HG03280 (cell line): Measurements from ENCODE around the gene RALGAPA1.
"Not testable (repeated sequence)": the region's sequence is repeated elsewhere in the genome, so short reads cannot be mapped to it uniquely, and the experiment has no call there.

ENCODE experiments used
- ATAC-seq: cut with Tn5 transposase; IDR thresholded peaks from one replicate; pipeline ENCODE4 v1.9.1; 2021; ENCODE audit warnings: mild to moderate bottlenecking, moderate library complexity; ENCODE audit not compliant: unreplicated experiment

The RALGAPA1 gene

DNA sequence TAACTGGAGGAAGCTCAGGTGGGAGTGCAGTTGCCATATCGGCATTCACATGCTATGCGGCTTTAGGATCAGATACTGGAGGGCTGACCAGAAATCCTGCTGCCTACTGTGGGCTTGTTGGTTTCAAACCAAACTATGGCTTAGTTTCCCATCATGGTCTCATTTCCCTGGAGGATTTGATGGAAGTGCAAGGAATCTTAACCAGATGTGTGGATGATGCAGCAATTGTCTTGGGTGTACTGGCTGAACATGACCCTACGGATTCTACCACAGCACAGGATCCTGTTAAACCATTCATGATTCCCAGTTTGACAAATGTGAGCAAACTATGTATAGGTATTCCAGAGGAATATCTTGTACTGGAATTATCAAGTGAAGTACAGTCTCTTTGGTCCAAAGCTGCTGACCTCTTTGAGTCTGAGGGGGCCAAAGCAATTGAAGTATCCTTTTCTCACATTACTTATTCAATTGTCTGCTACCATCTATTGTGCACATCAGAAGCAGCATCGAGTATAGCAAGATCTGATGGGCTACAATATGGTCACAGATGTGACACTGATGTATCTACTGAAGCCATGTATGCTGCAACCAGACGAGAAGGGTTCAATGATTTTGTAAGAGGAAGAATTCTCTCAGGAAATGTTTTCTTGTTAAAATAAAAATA is 42.9 kb downstream of the RALGAPA1 start:
- ATAC-seq: no peak

DNA sequence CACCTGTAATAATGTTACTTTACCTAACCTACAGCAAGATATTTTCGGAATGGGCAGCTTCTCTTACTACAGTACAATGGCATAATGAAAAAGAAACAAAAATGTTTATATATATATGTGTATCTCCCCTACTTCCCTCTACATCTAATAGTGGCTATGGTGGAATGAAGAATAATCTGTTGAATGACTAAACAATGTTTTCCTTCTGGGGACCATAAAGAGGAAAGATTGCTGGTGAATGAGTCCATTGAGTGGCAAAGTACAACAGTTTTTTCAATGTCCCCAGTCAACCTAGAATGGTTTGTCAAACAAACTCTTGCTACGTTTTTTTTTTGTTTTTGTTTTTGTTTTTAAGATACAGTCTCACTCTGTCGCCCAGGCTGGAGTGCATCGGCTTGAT is 47.2 kb downstream of the RALGAPA1 start:
- ATAC-seq: no peak

DNA sequence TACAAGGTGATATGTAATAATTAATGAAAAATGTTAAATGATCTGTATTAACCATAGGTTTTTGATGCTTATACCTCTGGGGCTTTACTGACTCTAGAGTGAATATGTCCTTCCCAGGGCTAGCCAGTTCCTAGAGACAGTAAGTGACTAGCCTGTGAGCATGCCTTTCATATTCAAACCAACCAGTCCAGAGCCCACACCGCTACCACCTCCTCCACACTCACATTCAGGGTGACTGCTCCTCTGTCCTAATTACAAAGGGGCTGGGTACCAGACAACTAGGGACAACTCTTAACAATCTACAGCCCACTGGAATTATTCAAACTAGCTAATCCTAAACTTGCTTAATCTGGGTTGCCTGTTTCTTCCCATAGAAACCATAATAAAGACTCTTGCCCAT is 49.0 kb downstream of the RALGAPA1 start:
- ATAC-seq: no peak

DNA sequence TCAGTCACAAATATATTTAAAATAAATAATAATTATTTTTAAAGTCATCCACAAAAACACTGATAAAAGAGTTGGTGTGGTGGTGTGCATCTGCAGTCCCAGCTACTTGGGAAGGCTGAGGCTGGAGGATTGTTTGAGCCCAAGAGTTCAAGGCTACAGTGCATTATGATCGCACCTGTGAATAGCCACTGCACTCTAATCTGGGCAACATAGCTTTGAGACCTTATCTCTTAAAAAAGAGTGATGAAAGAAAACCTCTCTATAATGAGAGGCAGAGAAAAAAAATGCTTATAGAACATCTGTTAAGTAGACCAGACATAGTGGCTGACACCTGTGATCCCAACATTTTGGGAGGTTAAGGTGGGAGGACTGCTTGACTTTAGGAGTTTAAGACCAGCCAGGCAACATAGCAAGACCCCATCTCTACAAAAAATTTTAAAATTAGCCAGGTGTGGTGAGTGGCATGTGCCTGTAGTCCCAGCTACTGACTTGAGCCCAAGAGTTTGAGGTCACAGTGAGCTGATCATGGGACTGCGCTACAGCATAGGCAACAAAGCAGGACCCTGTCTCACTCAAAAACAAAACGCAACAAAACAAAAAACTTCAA is 50.5 kb downstream of the RALGAPA1 start:
- no peak for ATAC-seq

DNA sequence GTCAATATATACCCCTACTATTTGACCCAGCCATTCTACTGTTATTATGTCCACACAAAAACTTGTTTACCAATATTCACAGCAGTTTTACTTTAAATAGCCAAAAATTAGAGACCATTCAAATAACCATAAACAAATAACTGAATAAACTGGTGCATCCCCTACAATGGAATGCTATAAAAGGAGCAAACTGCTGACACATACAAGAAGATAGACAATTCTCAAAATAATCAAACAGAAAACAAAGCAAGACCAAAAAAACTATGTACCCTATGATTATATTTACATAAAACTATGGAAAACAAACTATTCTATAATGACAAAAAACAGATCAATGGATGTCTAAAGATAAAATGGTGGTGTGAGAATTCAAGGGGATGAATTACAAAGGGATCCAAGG is 54.4 kb downstream of the RALGAPA1 start:
- ATAC-seq: no peak

DNA sequence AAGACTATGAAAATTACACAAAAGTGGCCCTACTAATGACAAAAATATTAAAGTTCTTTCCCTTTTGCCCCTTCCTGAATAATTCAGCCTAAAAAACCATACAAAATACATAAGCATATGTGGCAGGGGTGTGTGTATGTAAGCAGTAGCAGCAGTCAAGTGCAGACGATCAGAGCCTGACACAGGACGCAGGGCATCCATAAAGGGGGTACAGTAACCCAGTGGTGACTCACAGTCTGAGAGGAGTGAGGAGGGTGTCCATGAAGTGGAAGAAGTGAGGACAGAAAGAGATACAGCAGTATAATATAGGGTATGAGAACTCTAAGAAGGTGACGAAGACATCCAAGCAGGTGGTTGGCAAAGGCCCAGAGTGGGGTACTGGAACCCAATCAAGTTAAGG is 56.7 kb downstream of the RALGAPA1 start:
- ATAC-seq: no peak

DNA sequence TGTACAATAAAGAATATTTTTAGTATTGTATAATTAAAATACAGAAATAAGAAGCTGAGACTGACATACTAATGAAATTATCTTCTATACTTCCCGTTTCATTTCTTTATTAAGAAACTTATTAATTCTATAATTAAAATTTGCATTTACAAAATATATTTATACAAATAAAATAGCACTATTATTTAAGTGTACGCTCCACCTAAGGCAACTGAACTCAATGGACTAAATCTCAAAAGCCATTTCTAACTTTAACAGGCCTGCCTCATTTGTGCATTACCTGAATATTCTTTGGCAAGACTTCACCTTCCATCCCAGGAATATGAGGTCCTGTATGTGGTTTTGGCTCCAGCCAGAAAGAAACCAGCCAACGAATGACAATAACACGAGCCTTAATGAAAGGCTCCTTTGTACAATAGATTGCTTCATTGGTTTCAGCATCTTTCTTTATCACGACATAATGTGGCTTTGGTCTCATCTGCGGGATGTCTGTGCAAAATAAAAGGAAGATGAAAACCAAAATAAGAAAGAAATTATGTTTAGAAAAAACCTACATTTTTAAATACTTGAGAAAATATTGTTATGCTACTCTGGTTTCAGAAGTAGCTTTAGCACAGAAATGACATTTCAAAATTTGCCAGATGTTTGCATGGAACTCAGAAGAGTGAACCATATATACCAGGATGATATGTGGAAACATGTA is 58.7 kb downstream of the RALGAPA1 start:
- no peak for ATAC-seq

DNA sequence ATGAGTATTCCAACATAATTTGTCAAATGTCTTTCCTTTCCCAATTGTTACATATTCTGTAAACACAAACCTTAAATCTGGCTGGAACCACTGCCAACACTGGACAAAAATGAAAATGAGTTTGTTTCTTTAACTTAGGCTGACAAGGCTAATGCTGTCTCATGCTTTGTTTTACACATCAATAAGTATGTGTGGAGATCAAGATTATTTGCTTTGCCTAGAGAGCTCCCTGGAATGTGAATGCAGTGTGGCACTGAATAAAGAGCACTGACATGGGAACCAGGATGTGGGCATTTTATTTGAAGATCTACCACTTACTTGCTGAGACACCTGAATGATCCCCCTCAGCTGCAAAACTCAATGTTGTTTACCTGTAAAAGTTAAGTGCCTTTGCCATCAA is 61.7 kb downstream of the RALGAPA1 start:
- ATAC-seq: no peak

DNA sequence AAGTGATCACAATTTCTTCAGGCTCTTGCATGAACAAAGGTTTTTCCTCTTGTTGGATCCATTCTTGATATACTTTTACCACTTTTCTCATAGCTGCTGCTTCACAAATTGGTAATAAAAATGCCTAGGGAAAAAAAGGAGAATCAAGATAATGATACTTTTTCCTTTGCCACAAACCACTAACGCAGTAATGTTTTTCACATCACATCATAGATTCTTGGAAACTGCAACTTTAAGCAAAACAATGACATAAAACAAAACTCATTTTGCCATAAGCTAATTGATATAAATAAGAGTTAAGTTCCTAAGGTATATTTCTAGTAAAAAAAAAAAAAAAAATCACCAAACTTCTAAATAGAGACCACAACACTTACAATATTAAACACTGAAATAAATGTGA is 66.7 kb downstream of the RALGAPA1 start:
- ATAC-seq: no peak

DNA sequence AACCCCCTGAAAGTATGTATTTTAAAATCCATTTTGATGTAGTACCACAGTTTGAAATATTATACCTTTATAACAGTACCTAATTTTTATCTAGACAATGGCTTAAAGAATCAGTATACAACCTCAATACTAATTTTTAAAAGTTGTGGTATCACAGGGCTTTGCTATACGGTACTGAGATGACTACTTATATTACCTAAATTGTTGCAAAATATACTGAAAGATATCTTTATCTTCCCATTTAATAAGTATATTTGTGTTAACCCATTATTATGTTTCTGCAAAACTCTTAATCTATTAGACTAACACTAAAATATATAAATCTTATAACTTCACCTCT is 67.1 kb downstream of the RALGAPA1 start:
- ATAC-seq: no peak

DNA sequence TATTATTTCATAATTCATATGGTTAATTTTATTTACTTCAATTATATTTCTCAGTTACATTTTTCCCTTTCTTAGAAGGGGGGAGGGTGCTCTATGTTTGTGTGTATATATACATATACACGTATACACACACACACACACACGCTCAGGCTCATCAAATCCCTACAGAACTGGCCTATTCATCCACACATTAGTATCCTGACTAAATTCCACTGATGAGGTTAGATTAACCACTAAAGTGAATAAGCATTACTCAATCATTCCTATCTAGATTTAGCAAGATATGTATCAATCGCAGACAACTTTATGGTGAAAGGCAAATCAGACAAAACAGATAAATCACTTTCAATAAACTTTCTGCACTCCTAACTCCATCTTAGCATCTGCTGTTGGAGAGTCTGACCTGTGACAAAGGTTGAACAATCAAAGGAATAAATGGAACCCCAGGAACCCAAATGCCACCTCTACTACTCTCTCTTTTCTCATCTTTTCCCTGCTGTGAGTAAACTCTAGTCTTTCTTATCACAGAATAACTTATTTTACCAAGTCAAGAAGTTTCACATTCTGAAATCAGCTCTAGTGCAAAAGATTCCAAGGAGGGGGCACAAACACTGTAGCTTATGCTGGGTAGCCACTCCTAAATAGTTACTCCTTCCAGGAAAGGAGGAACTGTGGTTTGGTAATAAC is 67.6 kb downstream of the RALGAPA1 start:
- ATAC-seq: no peak

DNA sequence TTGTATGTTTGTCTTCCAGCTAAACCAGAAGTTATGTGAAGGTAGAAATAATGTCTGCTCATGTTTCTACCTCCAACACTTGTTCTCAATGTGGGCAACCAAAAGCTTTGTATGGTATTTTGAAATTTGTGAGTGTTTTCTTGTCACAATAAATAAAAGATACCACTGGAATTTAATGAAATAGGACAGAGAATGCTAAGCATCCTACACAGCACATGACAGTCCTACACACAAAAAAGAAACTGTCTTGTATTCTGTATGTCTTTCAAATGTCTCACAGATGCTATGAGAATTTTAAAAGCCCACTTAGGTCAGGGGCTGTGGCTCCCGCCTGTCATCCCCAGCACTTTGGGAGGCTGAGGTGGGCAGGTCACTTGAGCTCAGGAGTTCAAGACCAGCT is 68.9 kb downstream of the RALGAPA1 start:
- ATAC-seq: no peak

DNA sequence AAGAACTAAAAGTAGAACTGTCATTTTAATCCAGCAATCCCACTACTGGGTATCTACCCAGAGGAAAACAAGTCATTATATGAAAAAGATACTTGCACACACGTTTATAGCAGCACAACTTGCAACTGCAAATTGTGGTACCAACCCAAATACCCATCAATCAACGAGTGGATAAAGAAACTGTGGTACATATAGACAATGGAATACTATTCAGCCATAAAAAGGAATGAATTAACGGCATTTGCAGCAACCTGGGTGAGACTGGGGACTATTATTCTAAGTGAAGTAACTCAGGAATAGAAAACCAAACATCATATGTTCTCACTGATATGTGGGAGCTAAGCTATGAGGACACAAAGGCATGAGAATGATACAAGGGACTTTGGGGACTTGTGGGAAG is 73.9 kb downstream of the RALGAPA1 start:
- not testable (repeated sequence) for ATAC-seq

DNA sequence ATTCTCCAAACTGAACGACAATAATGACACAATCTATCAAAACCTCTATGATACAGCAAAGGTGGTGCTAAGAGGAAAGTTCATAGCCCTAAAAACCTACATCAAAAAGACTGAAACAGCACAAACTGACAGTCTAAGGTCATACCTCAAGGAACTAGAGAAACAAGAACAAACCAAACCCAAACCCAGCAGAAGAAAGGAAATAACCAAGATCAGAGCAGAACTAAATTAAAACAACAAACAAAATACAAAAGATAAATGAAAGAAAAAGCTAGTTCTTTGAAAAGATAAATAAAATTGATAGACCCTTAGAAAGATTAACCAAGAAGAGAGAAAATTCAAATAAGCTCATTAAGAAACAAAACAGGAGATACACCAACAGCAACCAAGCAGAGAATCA is 75.6 kb downstream of the RALGAPA1 start:
- not testable (repeated sequence) for ATAC-seq

DNA sequence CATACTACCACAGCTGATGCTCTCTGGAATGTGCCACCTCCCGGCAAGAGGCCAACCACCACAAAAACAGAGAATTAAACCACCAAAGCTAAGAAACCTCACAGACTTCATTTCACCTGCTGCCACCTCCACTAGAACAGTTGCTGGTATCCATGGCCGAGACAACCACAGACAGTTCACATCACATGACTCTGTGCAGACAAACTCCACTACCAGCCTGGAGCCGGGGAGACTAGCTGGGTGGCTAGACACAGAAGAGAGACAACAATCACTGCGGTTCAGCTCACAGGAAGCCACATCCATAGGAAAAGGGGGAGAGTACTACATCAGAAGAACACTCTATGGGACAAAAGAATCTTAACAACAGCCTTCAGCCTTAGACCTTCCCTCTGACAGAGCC is 78.2 kb downstream of the RALGAPA1 start:
- ATAC-seq: no peak

DNA sequence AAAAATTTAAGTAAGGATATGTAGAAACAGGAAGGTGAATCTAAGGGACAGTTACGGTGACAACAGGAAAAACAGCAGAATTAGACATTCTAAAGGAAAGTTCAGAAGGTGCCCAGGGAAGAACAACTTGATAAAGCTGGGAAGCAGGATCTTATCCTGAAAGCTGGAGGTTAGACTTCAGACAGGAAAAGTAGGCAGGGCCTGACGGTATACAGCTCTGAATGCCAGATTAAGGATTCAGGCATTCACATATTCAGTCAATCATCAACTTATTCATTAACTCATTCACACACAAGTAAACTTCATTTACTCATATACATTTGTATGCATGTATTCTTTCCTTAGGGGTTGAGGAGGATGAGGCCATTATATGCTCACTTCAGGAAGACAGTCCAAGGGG is 81.3 kb downstream of the RALGAPA1 start:
- no peak for ATAC-seq

DNA sequence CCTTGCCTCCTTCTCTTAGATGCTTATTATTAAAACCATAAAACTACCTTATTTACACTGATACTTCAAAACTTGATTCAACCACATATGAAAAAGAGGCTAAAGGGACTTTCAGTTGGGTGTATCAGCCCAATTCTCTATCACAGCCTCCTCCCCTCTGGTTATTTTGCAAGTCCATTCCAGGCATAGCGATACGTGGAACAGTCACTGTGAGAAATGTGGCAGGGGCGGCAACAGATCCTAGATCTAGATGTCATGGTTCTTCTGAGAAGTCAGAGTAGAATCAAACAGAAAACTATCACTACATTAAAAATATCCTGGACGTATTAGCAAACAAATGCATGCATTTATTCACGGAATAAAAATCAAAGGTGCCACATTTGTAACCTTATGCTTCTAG is 83.2 kb downstream of the RALGAPA1 start:
- no peak for ATAC-seq

DNA sequence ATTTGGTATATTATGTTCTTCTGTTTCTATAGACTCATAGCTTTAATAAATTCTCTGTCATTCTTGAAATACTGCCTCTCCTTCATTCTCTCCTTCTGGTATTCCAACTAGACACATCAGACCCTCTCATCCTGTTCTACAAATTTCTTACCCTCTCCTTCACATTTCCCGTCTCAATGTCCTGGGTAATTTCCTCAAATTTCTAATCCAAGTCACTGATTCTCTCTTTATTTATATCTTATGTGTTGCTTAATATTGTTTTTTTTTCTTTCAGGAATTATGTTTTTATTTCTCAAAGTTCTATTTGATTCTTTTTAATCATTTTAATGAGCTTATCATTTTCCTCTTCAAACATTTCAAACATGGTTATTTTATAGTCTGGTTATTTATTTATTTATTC is 94.0 kb downstream of the RALGAPA1 start:
- no peak for ATAC-seq

DNA sequence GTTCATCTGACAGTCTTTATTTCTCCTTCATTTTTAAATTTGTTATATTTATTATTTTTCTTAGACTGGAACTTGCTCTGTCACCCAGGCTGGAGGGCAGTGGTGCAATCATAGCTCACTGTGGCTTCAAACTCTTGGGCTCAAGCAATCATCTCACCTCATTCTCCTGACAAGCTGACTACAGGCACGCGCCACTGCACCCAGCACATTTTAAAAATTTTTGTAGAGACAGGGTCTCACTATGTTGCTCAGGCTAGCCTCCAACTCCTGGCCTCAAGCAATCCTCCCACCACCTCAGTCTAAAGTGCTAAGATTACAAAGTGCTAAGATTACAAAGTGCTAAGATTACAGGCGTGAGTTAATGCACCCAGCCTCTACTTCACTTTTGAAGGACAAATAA is 96.6 kb downstream of the RALGAPA1 start:
- no peak for ATAC-seq

DNA sequence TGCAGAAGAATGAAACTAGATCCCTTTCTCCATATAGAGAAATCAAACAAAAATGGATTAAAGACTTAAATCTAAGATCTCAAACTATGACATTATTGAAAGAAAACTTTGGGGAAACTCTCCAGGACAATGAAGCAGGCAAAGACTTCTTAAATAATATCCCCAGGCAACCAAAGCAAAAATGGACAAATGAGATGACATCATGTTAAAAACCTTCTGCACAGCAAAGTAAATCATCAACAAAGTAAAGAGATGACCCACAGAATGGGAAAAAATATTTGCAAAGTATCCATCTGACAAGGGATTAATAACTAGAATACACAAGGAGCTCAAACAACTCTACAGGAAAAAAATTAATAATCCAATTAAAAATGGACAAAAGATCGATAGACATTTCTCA is 101.0 kb downstream of the RALGAPA1 start:
- ATAC-seq: no peak

DNA sequence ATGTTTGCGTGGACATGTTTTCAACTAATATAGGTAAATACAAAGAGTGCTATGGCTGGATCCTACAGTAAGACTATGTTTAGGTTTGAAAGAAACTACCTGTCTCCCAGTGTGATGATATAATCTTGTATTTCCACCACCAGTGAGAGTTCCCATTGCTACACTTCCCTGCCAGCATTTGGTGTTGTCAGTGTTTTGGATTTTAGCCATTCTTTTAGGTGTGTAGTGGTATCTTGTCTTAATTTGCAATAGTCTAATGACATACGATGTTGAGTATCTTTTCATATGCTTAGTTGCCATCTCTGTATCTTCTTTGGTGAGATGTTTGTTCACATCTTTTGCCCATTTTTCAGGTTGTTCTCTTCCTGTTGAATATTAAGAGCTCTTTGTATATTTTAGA is 103.5 kb downstream of the RALGAPA1 start:
- no peak for ATAC-seq
